ACC112 (cell line): ENCODE data around the gene TTC24.

ENCODE experiments used
- H2AFZ ChIP-seq: fragments of 200-600 bp; sonication (generic); one replicate; pipeline ENCODE4 v1.6.0; 2017; ENCODE audit warnings: antibody characterized with exemption, low read length; ENCODE audit not compliant: unreplicated experiment
- H3K27ac ChIP-seq: fragments of 200-600 bp; sonication (generic); 2 replicates; pipeline ENCODE4 v1.5.1; 2014; ENCODE audit warnings: low read depth, mild to moderate bottlenecking, antibody characterized with exemption, low read length, moderate library complexity
- H3K27me3 ChIP-seq: fragments of 200-600 bp; sonication (generic); 2 replicates; pipeline ENCODE4 v1.6.1; 2014; ENCODE audit warnings: mild to moderate bottlenecking, antibody characterized with exemption, low read length, moderate library complexity, mixed read lengths; ENCODE audit not compliant: insufficient read depth
- H3K36me3 ChIP-seq: fragments of 200-600 bp; sonication (generic); 2 replicates; pipeline ENCODE4 v1.6.1; 2016; ENCODE audit warnings: mild to moderate bottlenecking, antibody characterized with exemption, low read length, moderate library complexity, mixed read lengths; ENCODE audit not compliant: insufficient read depth
- H3K4me1 ChIP-seq: fragments of 200-600 bp; sonication (generic); one replicate; pipeline ENCODE4 v1.6.1; 2016; ENCODE audit warnings: low read length, mixed read lengths; ENCODE audit not compliant: insufficient read depth, unreplicated experiment, control insufficient read depth
- H3K4me3 ChIP-seq: fragments of 200-600 bp; sonication (generic); 2 replicates; pipeline ENCODE4 v1.5.1; 2014; ENCODE audit warnings: mild to moderate bottlenecking, low read depth, low read length
- H3K79me2 ChIP-seq: fragments of 200-600 bp; sonication (generic); one replicate; pipeline ENCODE4 v1.6.0; 2016; ENCODE audit warnings: low read length; ENCODE audit not compliant: control insufficient read depth, unreplicated experiment, insufficient read depth

The TTC24 gene

GRCh38 chr1:156553860-156554485, 25.6 kb upstream of the TTC24 start:
- Histone ChIP-seq H3K79me2 (no peaks in the 10 kb centered on the region), H2AFZ (no peak overlapping the region), H3K27me3 (no peaks in the 10 kb centered on the region), H3K27ac (no peak overlapping the region), H3K4me3 (no peak overlapping the region), H3K4me1 (peaks cover 17% of the 10 kb centered on the region), H3K36me3 (0 out of 2 replicates have a peak, but pooled peaks cover 3% of the 10 kb centered on the region)

DNA sequence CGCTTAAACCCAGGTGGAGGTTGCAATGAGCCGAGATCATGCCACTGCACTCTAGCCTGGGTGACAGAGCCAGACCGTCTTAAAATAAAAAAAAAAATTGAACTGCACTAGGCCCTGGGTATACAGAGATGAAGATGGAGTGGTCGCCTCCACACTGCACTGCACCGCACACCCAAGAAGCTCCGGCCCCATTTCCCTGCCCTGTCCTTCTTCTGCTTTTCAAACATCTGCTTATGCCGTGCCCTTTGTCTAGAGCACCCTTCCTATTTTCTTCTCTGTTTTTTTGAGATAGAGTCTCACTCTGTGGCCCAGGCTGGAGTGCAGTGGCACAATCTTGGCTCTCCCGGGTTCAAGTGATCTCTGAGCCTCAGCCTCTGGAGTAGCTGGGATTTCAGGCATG, 24.6 kb upstream of the TTC24 start:
- 0 out of 2 replicates have a peak, but pooled peaks cover 6% of the 10 kb centered on the region for H3K36me3 ChIP-seq
- H2AFZ ChIP-seq = no peak overlapping the region
- H3K4me3 ChIP-seq = no peak overlapping the region
- H3K27ac ChIP-seq = no peak overlapping the region
- peaks cover 17% of the 10 kb centered on the region for H3K4me1 ChIP-seq
- H3K27me3 ChIP-seq = no peaks in the 10 kb centered on the region
- no peaks in the 10 kb centered on the region for H3K79me2 ChIP-seq

GRCh38 chr1:156555715-156556114, 23.8 kb upstream of the TTC24 start:
- Histone ChIP-seq H3K79me2 (no peaks in the 10 kb centered on the region), H3K27me3 (no peaks in the 10 kb centered on the region), H3K4me3 (no peak overlapping the region), H3K27ac (no peak overlapping the region), H2AFZ (no peak overlapping the region), H3K36me3 (0 out of 2 replicates have a peak, but pooled peaks cover 6% of the 10 kb centered on the region), H3K4me1 (peaks cover 17% of the 10 kb centered on the region)

DNA sequence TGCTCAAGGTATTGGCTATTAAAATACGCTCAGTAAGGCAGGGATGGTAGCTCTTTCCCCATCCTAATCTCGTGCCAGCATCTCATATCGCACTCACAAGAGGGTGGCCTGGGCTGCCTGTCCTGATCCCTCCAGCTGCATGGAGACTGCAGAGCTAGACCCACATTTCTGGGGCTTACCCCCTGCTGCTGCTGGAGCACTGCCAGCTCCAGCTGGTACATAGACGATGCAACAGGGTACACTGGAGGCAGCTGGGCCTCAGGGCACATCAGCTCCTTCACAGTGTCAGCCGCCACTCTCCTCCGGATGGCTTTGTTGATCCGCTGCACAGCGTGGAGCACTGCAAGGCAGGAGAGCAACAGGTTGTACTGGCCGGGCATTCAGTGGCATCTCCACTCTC, 23.2 kb upstream of the TTC24 start:
- Histone ChIP-seq H3K27me3 (no peaks in the 10 kb centered on the region), H3K27ac (no peak overlapping the region), H3K79me2 (no peaks in the 10 kb centered on the region), H3K36me3 (0 out of 2 replicates have a peak, but pooled peaks cover 6% of the 10 kb centered on the region), H3K4me3 (no peak overlapping the region), H3K4me1 (peaks cover 17% of the 10 kb centered on the region), H2AFZ (no peak overlapping the region)

GRCh38 chr1:156559086-156559796, 20.3 kb upstream of the TTC24 start:
- H3K79me2 ChIP-seq = no peaks in the 10 kb centered on the region
- no peaks in the 10 kb centered on the region for H3K4me1 ChIP-seq
- peaks cover 16% of the 10 kb centered on the region; the same call in 1 of the 2 replicates for H3K36me3 ChIP-seq
- H3K27me3 ChIP-seq = no peaks in the 10 kb centered on the region
- no peak overlapping the region for H2AFZ ChIP-seq
- no peak overlapping the region for H3K4me3 ChIP-seq
- no peak overlapping the region for H3K27ac ChIP-seq

DNA sequence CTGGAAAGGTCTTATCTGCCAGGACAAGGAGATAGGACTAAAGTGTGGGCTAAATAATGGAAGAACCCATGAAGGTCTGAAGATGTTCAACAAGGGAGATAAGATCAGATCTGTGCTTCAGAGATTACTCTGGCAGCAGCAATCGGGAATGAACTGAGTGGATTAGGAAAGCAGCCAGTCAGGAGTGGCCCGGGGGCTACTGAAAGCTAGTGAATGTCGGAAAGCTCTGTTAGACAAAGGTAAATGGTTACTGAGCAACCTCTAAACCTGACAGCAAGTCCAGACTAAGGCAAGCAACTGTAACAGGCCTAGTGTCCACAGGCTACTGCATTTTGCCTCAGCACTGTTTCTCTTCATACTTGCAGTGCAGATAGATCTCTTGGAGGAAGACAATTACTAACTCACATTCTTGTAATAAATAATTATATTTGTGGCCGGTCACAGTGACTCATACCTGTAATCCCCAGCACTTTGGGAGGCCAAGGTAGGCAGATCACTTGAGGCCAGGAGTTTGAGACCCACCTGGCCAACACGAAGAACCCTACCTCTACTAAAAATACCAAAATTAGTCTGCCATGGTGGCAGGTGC, 19.6 kb upstream of the TTC24 start:
- Histone ChIP-seq H3K79me2 (no peaks in the 10 kb centered on the region), H3K27me3 (no peaks in the 10 kb centered on the region), H3K36me3 (peaks cover 16% of the 10 kb centered on the region; the same call in 1 of the 2 replicates), H3K27ac (no peak overlapping the region), H3K4me3 (no peak overlapping the region), H3K4me1 (no peaks in the 10 kb centered on the region), H2AFZ (no peak overlapping the region)

GRCh38 chr1:156560585-156561163, 18.8 kb upstream of the TTC24 start:
- no peaks in the 10 kb centered on the region for H3K27me3 ChIP-seq
- H3K4me3 ChIP-seq = no peak overlapping the region
- H2AFZ ChIP-seq = no peak overlapping the region
- H3K27ac ChIP-seq = no peak overlapping the region
- H3K79me2 ChIP-seq = no peaks in the 10 kb centered on the region
- H3K36me3 ChIP-seq = peaks cover 14% of the 10 kb centered on the region
- H3K4me1 ChIP-seq = no peaks in the 10 kb centered on the region

GRCh38 chr1:156565519-156565918, 14.0 kb upstream of the TTC24 start:
- no peak overlapping the region for H2AFZ ChIP-seq
- H3K27me3 ChIP-seq = no peaks in the 10 kb centered on the region
- H3K4me1 ChIP-seq = no peaks in the 10 kb centered on the region
- H3K27ac ChIP-seq = no peak overlapping the region
- no peak overlapping the region for H3K4me3 ChIP-seq
- H3K79me2 ChIP-seq = peaks cover 9% of the 10 kb centered on the region
- peaks cover 24% of the 10 kb centered on the region for H3K36me3 ChIP-seq

GRCh38 chr1:156566436-156566835, 13.1 kb upstream of the TTC24 start:
- H3K27ac ChIP-seq = no peak overlapping the region
- peaks cover 5% of the 10 kb centered on the region for H3K4me1 ChIP-seq
- no peaks in the 10 kb centered on the region for H3K27me3 ChIP-seq
- H3K36me3 ChIP-seq = peaks cover 24% of the 10 kb centered on the region
- no peak overlapping the region for H3K4me3 ChIP-seq
- no peak overlapping the region for H2AFZ ChIP-seq
- peaks cover 17% of the 10 kb centered on the region for H3K79me2 ChIP-seq

DNA sequence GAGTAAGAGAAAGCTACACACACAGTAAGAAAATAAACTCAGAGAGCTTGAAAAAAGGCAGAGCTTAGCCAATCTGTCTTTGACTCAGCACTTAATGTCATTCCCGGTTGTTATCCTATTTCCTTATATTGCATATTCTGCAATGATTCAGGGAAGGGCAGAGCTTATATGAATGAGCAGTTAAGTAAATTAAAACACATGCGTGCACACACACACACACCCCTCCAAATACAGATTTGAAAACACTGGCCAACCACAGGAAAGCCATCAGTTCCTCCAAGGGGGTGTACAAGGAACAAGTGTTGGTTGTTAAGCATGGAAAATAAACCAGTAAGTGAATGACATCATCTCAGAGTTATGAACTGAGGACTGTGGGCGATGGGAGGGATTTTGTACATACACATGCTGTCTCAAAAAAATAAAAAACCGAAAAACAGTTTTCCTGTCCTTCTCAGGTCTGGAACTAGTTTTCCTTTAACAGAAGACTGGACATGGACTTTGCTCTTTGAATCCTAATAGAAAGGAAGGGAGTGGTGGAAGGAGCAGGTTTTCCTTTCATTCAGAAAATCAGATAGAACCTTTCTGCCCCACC, 8.2 kb upstream of the TTC24 start:
- Histone ChIP-seq H3K4me1 (peaks cover 8% of the 10 kb centered on the region), H2AFZ (peak overlapping the region; percentile 45), H3K27ac (peak overlapping the region; percentile 67), H3K4me3 (peak overlapping the region; percentile 90), H3K79me2 (peaks cover 26% of the 10 kb centered on the region), H3K27me3 (0 out of 2 replicates have a peak, but pooled peaks cover 3% of the 10 kb centered on the region), H3K36me3 (peaks cover 14% of the 10 kb centered on the region; the same call in 1 of the 2 replicates)
